HCEC 1CT (cell line): ENCODE results near the gene AKAP1.

Experiments used
- DNase-seq: peaks from one replicate; pipeline ENCODE4 v3.0.0-alpha.2; 2017

AKAP1 gene

GRCh38 chr17:57132663-57133062 is 47.6 kb downstream of the AKAP1 start:
- DNase-seq = no peak

- no peak for DNase-seq
Observed at GRCh38 chr17:57133486-57133885, 48.4 kb downstream of the AKAP1 start.

- DNase-seq = no peak
Observed at GRCh38 chr17:57135026-57135788, 50.2 kb downstream of the AKAP1 start.

GRCh38 chr17:57135789-57136291 is 50.8 kb downstream of the AKAP1 start:
- DNase-seq = no peak

GRCh38 chr17:57136355-57136754 is 51.3 kb downstream of the AKAP1 start:
- DNase-seq = no peak

GRCh38 chr17:57138030-57138911 is 53.2 kb downstream of the AKAP1 start:
- DNase-seq = no peak

- DNase-seq = peak; percentile 64
Observed at GRCh38 chr17:57138956-57139576, 54.0 kb downstream of the AKAP1 start.

GRCh38 chr17:57140316-57140715 is 55.3 kb downstream of the AKAP1 start:
- no peak for DNase-seq

- DNase-seq = peak; percentile 87
Observed at GRCh38 chr17:57142925-57143324, 57.9 kb downstream of the AKAP1 start.

- no peak for DNase-seq
Observed at GRCh38 chr17:57143361-57143760, 58.3 kb downstream of the AKAP1 start.

- DNase-seq = no peak
Observed at GRCh38 chr17:57143919-57144318, 58.9 kb downstream of the AKAP1 start.

- no peak for DNase-seq
Observed at GRCh38 chr17:57144567-57144966, 59.5 kb downstream of the AKAP1 start.

- DNase-seq = no peak
Observed at GRCh38 chr17:57145347-57145746, 60.3 kb downstream of the AKAP1 start.

- DNase-seq = no peak
Observed at GRCh38 chr17:57146273-57146672, 61.2 kb downstream of the AKAP1 start.

GRCh38 chr17:57151798-57152197 is 66.8 kb downstream of the AKAP1 start:
- no peak for DNase-seq

- DNase-seq = no peak
Observed at GRCh38 chr17:57152967-57153528, 68.0 kb downstream of the AKAP1 start.

GRCh38 chr17:57154921-57155320 is 69.9 kb downstream of the AKAP1 start:
- DNase-seq = no peak

GRCh38 chr17:57158325-57158724 is 73.3 kb downstream of the AKAP1 start:
- DNase-seq = no peak

GRCh38 chr17:57158795-57159194 is 73.7 kb downstream of the AKAP1 start:
- no peak for DNase-seq

GRCh38 chr17:57160624-57161023 is 75.6 kb downstream of the AKAP1 start:
- no peak for DNase-seq

- DNase-seq = no peak
Observed at GRCh38 chr17:57164814-57165213, 79.8 kb downstream of the AKAP1 start.

- DNase-seq = no peak
Observed at GRCh38 chr17:57165754-57166153, 80.7 kb downstream of the AKAP1 start.

GRCh38 chr17:57166803-57167202 is 81.8 kb downstream of the AKAP1 start:
- DNase-seq = no peak
